ENCODE data around the gene PER1. TPM values are rescaled to one million over a fixed set of nuclear protein-coding genes. Genes with fewer than 3 reads are reported as not detected.

The PER1 gene
- total RNA-seq, 1 donor, result 12.7 TPM

GRCh38 chr17:8164815-8165131 lies 12.6 kb upstream of the PER1 start:
- DNase-seq (ENCODE audit: low read depth), result no peak
- no peak for TF ChIP-seq CTCF (IDR thresholded peaks at IDR 0.05; ENCODE audit: insufficient read depth, low read length)
- no peak overlapping the region for H3K4me3 ChIP-seq (ENCODE audit: low read depth, low read length)

- DNase-seq (ENCODE audit: low read depth), result peak; percentile 22
- H3K4me3 ChIP-seq (ENCODE audit: low read depth, low read length), result no peak overlapping the region
- no peak for TF ChIP-seq CTCF (IDR thresholded peaks at IDR 0.05; ENCODE audit: insufficient read depth, low read length)
These were observed 12.0 kb upstream of the PER1 start for GRCh38 chr17:8163978-8164814.

- DNase-seq (ENCODE audit: low read depth), result no peak
- H3K4me3 ChIP-seq (ENCODE audit: low read depth, low read length), result peak overlapping the region; percentile 92
- TF ChIP-seq CTCF (IDR thresholded peaks at IDR 0.05; ENCODE audit: insufficient read depth, low read length), result no peak
These were observed 11.1 kb upstream of the PER1 start for GRCh38 chr17:8162997-8163977.

- DNase-seq (ENCODE audit: low read depth), result peak; percentile 55
- peak within 1 kb of the TSS; percentile 92 for H3K4me3 ChIP-seq (ENCODE audit: low read depth, low read length)
- TF ChIP-seq CTCF (IDR thresholded peaks at IDR 0.05; ENCODE audit: insufficient read depth, low read length), result peak; percentile 8
These were observed 10.2 kb upstream of the PER1 start, which contains the start of gene VAMP2 for GRCh38 chr17:8162233-8162996. TSS of gene VAMP2 (minus strand) at chr17:8162948. CDS start at chr17:8162879, 69 bp downstream.

- no peak for TF ChIP-seq CTCF (IDR thresholded peaks at IDR 0.05; ENCODE audit: insufficient read depth, low read length)
- H3K4me3 ChIP-seq (ENCODE audit: low read depth, low read length), result peak overlapping the region; percentile 92
- DNase-seq (ENCODE audit: low read depth), result no peak
These were observed 9.4 kb upstream of the PER1 start for GRCh38 chr17:8161289-8162232.
